Lower lobe of right lung (tissue), 2 donors: Measurements from ENCODE around the gene MCTP1. TPM values are rescaled to one million over a fixed set of nuclear protein-coding genes. Genes with fewer than 3 reads are reported as not detected.

ENCODE experiments used
- ATAC-seq, 2 donors: fragments of 200-7000 bp; cut with Tn5 transposase; one replicate each; pipeline ENCODE4 v1.9.1; 2020 to 2022; ENCODE audit warnings: mild to moderate bottlenecking in 2 of 2, moderate library complexity in 2 of 2
- DNase-seq: peaks from one replicate; pipeline ENCODE4 v3.0.0-alpha.2; 2020
- H3K27ac ChIP-seq: fragments of 200-600 bp; one replicate; pipeline ENCODE4 v1.8.0; 2022
- H3K27me3 ChIP-seq: fragments of 200-600 bp; one replicate; pipeline ENCODE4 v1.8.0; 2022; ENCODE audit warnings: low read depth
- H3K36me3 ChIP-seq: fragments of 200-600 bp; one replicate; pipeline ENCODE4 v1.8.0; 2022; ENCODE audit warnings: mild to moderate bottlenecking
- H3K4me1 ChIP-seq: fragments of 200-600 bp; one replicate; pipeline ENCODE4 v1.8.0; 2022
- H3K4me3 ChIP-seq: fragments of 200-600 bp; one replicate; pipeline ENCODE4 v1.8.0; 2022; ENCODE audit warnings: mild to moderate bottlenecking
- H3K9me3 ChIP-seq: fragments of 200-600 bp; one replicate; pipeline ENCODE4 v1.8.0; 2022
- CTCF ChIP-seq: fragments of 200-600 bp; IDR thresholded peaks from one replicate; pipeline ENCODE4 v1.8.0; 2022; ENCODE audit warnings: antibody characterized with exemption, mild to moderate bottlenecking
- intact Hi-C: fragments of 100-400 bp; cut with DNase I; formaldehyde crosslinking; loops from one replicate; pipeline ENCODE4 v1.11.0; 2022
- total RNA-seq: library from RNA; stranded (reverse); fragmentation: NEBNext Ultra II Directional; extraction: Animal tissue kit (Norgen Biotek cat#: 25700); gene quantifications from one replicate; pipeline ENCODE4 v1.2.1, GENCODE V29; 2021
- donor health status: DM: no; HTN: yes; CAD: no; lungs with severe emphysema.

Gene MCTP1
- total RNA-seq, 1 donor from 2014 or later = 38.7 TPM

- Histone ChIP-seq H3K36me3 (no peaks in the 10 kb centered on the region), H3K4me3 (no peak overlapping the region), H3K4me1 (no peaks in the 10 kb centered on the region), H3K27me3 (no peaks in the 10 kb centered on the region), H3K9me3 (no peaks in the 10 kb centered on the region), H3K27ac (no peak overlapping the region)
- no peak for ATAC-seq
- no peak for TF ChIP-seq CTCF
- no peak for DNase-seq
- intact Hi-C loops = no loop called here
Measured at GRCh38 chr5:95132096-95132495, 152.8 kb downstream of the MCTP1 start.

GRCh38 chr5:95130941-95131340 lies 154.0 kb downstream of the MCTP1 start:
- Histone ChIP-seq H3K9me3 (no peaks in the 10 kb centered on the region), H3K4me3 (no peak overlapping the region), H3K27me3 (no peaks in the 10 kb centered on the region), H3K27ac (no peak overlapping the region), H3K4me1 (no peaks in the 10 kb centered on the region), H3K36me3 (no peaks in the 10 kb centered on the region)
- intact Hi-C loops = no loop called here
- no peak for DNase-seq
- no peak for TF ChIP-seq CTCF
- no peak for ATAC-seq

- Histone ChIP-seq H3K4me3 (no peak overlapping the region), H3K27ac (no peak overlapping the region), H3K9me3 (no peaks in the 10 kb centered on the region), H3K36me3 (no peaks in the 10 kb centered on the region), H3K27me3 (no peaks in the 10 kb centered on the region), H3K4me1 (no peaks in the 10 kb centered on the region)
- intact Hi-C loops = no loop called here
- no peak for TF ChIP-seq CTCF
- ATAC-seq (no peak), DNase-seq (no peak)
Measured at GRCh38 chr5:95124731-95125130, 160.2 kb downstream of the MCTP1 start.

- no peak for TF ChIP-seq CTCF
- Histone ChIP-seq H3K4me3 (no peak overlapping the region), H3K36me3 (no peaks in the 10 kb centered on the region), H3K27me3 (no peaks in the 10 kb centered on the region), H3K27ac (no peak overlapping the region), H3K9me3 (no peaks in the 10 kb centered on the region), H3K4me1 (no peaks in the 10 kb centered on the region)
- intact Hi-C loops = no loop called here
- DNase-seq (no peak), ATAC-seq (no peak)
Measured at GRCh38 chr5:95124101-95124500, 160.8 kb downstream of the MCTP1 start.

- H3K27ac ChIP-seq = no peak overlapping the region
- ATAC-seq (peak in 1 of 2 donors; percentile 57), DNase-seq (no peak)
- no peaks in the 10 kb centered on the region for H3K4me1 ChIP-seq
- no peaks in the 10 kb centered on the region for H3K27me3 ChIP-seq
- intact Hi-C loops = no loop called here
- no peaks in the 10 kb centered on the region for H3K36me3 ChIP-seq
- H3K4me3 ChIP-seq = no peak overlapping the region
- no peak for TF ChIP-seq CTCF
- H3K9me3 ChIP-seq = no peaks in the 10 kb centered on the region
Measured at GRCh38 chr5:95114902-95115301, 170.0 kb downstream of the MCTP1 start.

- peak in 1 of 2 donors; percentile 52 for ATAC-seq
- intact Hi-C loops = no loop called here
- no peaks in the 10 kb centered on the region for H3K9me3 ChIP-seq
Measured at GRCh38 chr5:95114305-95114704, 170.6 kb downstream of the MCTP1 start.

More at GRCh38 chr5:95114305-95114704, 170.6 kb downstream of the MCTP1 start:
- Histone ChIP-seq H3K27me3 (no peaks in the 10 kb centered on the region), H3K27ac (no peak overlapping the region), H3K4me3 (no peak overlapping the region), H3K4me1 (no peaks in the 10 kb centered on the region), H3K36me3 (no peaks in the 10 kb centered on the region)
- DNase-seq = no peak
- TF ChIP-seq CTCF = no peak
